Keratinocyte (primary cell): ENCODE data around the gene HMGCLL1. TPM values are rescaled to one million over a fixed set of nuclear protein-coding genes. Genes with fewer than 3 reads are reported as not detected.

ENCODE experiments used
- DNase-seq: peaks from one replicate; pipeline ENCODE4 v3.0.0-alpha.2; 2011; ENCODE audit warnings: low read depth, missing footprints, low spot score
- FAIRE-seq: peaks from 2 replicates; lab custom pipeline; 2011; peaks lifted over from hg19 to GRCh38; lab: Jason Lieb, UNC
- H2AFZ ChIP-seq: 2 replicates; pipeline ENCODE4 v1.6.0; 2012; ENCODE audit warnings: low read length, control low read depth, inconsistent platforms; ENCODE audit not compliant: control insufficient read depth
- H3K27ac ChIP-seq: 2 replicates; pipeline ENCODE4 v1.5.1; 2011; ENCODE audit warnings: low read length; ENCODE audit not compliant: control insufficient read depth, insufficient read depth
- H3K27me3 ChIP-seq: 3 replicates; pipeline ENCODE4 v1.6.0; 2011; ENCODE audit warnings: low read length; ENCODE audit not compliant: control insufficient read depth, insufficient read depth; ENCODE audit errors: extremely low read depth
- H3K36me3 ChIP-seq, 2 experiments: 2 replicates in 1 of 2; 3 replicates in 1 of 2; pipeline ENCODE4 v1.5.1; 2011; ENCODE audit warnings: low read length in 2 of 2, mild to moderate bottlenecking in 1 of 2; ENCODE audit not compliant: control insufficient read depth in 2 of 2, insufficient read depth in 2 of 2; ENCODE audit errors: extremely low read depth in 1 of 2
- H3K4me1 ChIP-seq: 3 replicates; pipeline ENCODE4 v1.5.1; 2011; ENCODE audit warnings: low read length; ENCODE audit not compliant: control insufficient read depth, insufficient read depth; ENCODE audit errors: extremely low read depth
- H3K4me2 ChIP-seq: 3 replicates; pipeline ENCODE4 v1.6.0; 2011; ENCODE audit warnings: low read depth, low read length; ENCODE audit not compliant: control insufficient read depth, insufficient read depth; ENCODE audit errors: extremely low read depth
- H3K4me3 ChIP-seq, 3 experiments: fragments of 200-600 bp in 1 of 3; sonication (generic) in 1 of 3; 2 replicates in 2 of 3; 3 replicates in 1 of 3; pipeline ENCODE4 v1.5.1; 2011 to 2016; ENCODE audit warnings: low read length in 3 of 3, mild to moderate bottlenecking in 3 of 3, control low read depth in 2 of 3, inconsistent platforms in 1 of 3, low read depth in 1 of 3, mixed read lengths in 1 of 3, mixed run types in 1 of 3, moderate library complexity in 1 of 3; ENCODE audit not compliant: control insufficient read depth in 2 of 3, insufficient read depth in 2 of 3; ENCODE audit errors: extremely low read depth in 1 of 3
- H3K79me2 ChIP-seq: 2 replicates; pipeline ENCODE4 v1.6.0; 2012; ENCODE audit warnings: low read length; ENCODE audit not compliant: control insufficient read depth, insufficient read depth
- H3K9ac ChIP-seq: 3 replicates; pipeline ENCODE4 v1.6.0; 2011; ENCODE audit warnings: low read length; ENCODE audit not compliant: control insufficient read depth, insufficient read depth; ENCODE audit errors: extremely low read depth
- H3K9me1 ChIP-seq: 3 replicates; pipeline ENCODE4 v1.6.0; 2011; ENCODE audit warnings: low read length; ENCODE audit not compliant: control insufficient read depth, insufficient read depth; ENCODE audit errors: extremely low read depth
- H3K9me3 ChIP-seq: 2 replicates; pipeline ENCODE4 v1.5.1; 2012; ENCODE audit warnings: low read depth, low read length; ENCODE audit not compliant: control insufficient read depth
- H4K20me1 ChIP-seq: 3 replicates; pipeline ENCODE4 v1.6.0; 2011; ENCODE audit warnings: low read length; ENCODE audit not compliant: control insufficient read depth, insufficient read depth; ENCODE audit errors: extremely low read depth
- EZH2 ChIP-seq: IDR thresholded peaks from one replicate; pipeline ENCODE4 v1.6.1; 2012; ENCODE audit warnings: inconsistent platforms, mild to moderate bottlenecking, low read length, moderate library complexity
- dilution Hi-C: fragments of 300-500 bp; cut with MboI; formaldehyde crosslinking; loops from one replicate; pipeline ENCODE4 v1.7.0; 2020; ENCODE audit warnings: low sequenced_read_pairs; ENCODE audit not compliant: extremely low pct_ligation_motif_present
- polyA plus RNA-seq, 5 experiments: library from polyadenylated mRNA; depleted of rRNA in 3 of 5; stranded (reverse) in 3 of 5; stranded (forward) in 1 of 5; unstranded in 1 of 5; fragments of >200 nt; gene quantifications; 1 replicate in 1 of 5; 2 replicates in 3 of 5; 3 replicates in 1 of 5; pipeline versions ENCODE4 v1.2.1 to v1.2.3, GENCODE V29; 2011 to 2012; ENCODE audit warnings: missing spikeins in 2 of 5, low read depth in 1 of 5, low replicate concordance in 1 of 5
- TF ChIP-seq, protein P1 (sequence below), 3 experiments: IDR thresholded peaks in 1 of 3; conservative IDR thresholded peaks in 1 of 3; optimal IDR thresholded peaks in 1 of 3; 2 replicates in 2 of 3; 3 replicates in 1 of 3; pipeline versions ENCODE3 to v1.5.1; 2011; ENCODE audit warnings: low read length in 3 of 3, mild to moderate bottlenecking in 3 of 3, moderate library complexity in 2 of 3, control low read depth in 1 of 3, inconsistent platforms in 1 of 3; ENCODE audit not compliant: insufficient read depth in 2 of 3; ENCODE audit errors: extremely low read depth in 1 of 3

Gene HMGCLL1
- polyA plus RNA-seq, 1 donor (not counting 4 experiments of a cell fraction or from before 2014, with no cell fraction given) = 0.04 TPM

- FAIRE-seq (no peak), DNase-seq (no peak)
- Histone ChIP-seq H3K9me3 (no peaks in the 10 kb centered on the region), H3K4me1 (no peaks in the 10 kb centered on the region), H3K36me3 (no peaks in the 10 kb centered on the region), H4K20me1 (no peaks in the 10 kb centered on the region), H3K9ac (no peak overlapping the region), H2AFZ (no peak overlapping the region), H3K9me1 (no peaks in the 10 kb centered on the region), H3K4me2 (no peak overlapping the region), H3K27me3 (no peaks in the 10 kb centered on the region), H3K79me2 (no peaks in the 10 kb centered on the region), H3K4me3 (no peak overlapping the region), H3K27ac (no peak overlapping the region)
- TF ChIP-seq, protein P1, sequence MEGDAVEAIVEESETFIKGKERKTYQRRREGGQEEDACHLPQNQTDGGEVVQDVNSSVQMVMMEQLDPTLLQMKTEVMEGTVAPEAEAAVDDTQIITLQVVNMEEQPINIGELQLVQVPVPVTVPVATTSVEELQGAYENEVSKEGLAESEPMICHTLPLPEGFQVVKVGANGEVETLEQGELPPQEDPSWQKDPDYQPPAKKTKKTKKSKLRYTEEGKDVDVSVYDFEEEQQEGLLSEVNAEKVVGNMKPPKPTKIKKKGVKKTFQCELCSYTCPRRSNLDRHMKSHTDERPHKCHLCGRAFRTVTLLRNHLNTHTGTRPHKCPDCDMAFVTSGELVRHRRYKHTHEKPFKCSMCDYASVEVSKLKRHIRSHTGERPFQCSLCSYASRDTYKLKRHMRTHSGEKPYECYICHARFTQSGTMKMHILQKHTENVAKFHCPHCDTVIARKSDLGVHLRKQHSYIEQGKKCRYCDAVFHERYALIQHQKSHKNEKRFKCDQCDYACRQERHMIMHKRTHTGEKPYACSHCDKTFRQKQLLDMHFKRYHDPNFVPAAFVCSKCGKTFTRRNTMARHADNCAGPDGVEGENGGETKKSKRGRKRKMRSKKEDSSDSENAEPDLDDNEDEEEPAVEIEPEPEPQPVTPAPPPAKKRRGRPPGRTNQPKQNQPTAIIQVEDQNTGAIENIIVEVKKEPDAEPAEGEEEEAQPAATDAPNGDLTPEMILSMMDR (optimal IDR thresholded peaks at IDR 0.05 in 1 of 3, IDR thresholded peaks at IDR 0.05 in 1 of 3, conservative IDR thresholded peaks at IDR 0.05 in 1 of 3; ENCODE audit: extremely low read depth in 1 of 3, insufficient read depth in 2 of 3, low read length in 3 of 3) = no peak
- no peak for TF ChIP-seq EZH2
- dilution Hi-C loops = no loop called here
Observed at GRCh38 chr6:55516736-55517135, 62.3 kb downstream of the HMGCLL1 start.

GRCh38 chr6:55512904-55513303, 66.1 kb downstream of the HMGCLL1 start:
- Histone ChIP-seq H3K27ac (no peak overlapping the region), H4K20me1 (no peaks in the 10 kb centered on the region), H3K4me1 (no peaks in the 10 kb centered on the region), H3K79me2 (no peaks in the 10 kb centered on the region), H3K4me2 (no peak overlapping the region), H3K27me3 (no peaks in the 10 kb centered on the region), H3K9ac (no peak overlapping the region), H3K9me3 (no peaks in the 10 kb centered on the region), H3K9me1 (no peaks in the 10 kb centered on the region), H2AFZ (no peak overlapping the region), H3K4me3 (no peak overlapping the region), H3K36me3 (no peaks in the 10 kb centered on the region)
- dilution Hi-C loops = no loop called here
- DNase-seq (no peak), FAIRE-seq (no peak)
- TF ChIP-seq EZH2 = no peak
- TF ChIP-seq, protein P1 (optimal IDR thresholded peaks at IDR 0.05 in 1 of 3, IDR thresholded peaks at IDR 0.05 in 1 of 3, conservative IDR thresholded peaks at IDR 0.05 in 1 of 3; ENCODE audit: extremely low read depth in 1 of 3, insufficient read depth in 2 of 3, low read length in 3 of 3) = no peak
